Muscle of leg (tissue), 11 donors: ENCODE results near the gene CNTLN. TPM values are rescaled to one million over a fixed set of nuclear protein-coding genes. Genes with fewer than 3 reads are reported as not detected.
"Not testable (repeated sequence)": the region's sequence is repeated elsewhere in the genome, so short reads cannot be mapped to it uniquely, and the experiment has no call there.

Source experiments
- DNase-seq: peaks from one replicate; pipeline ENCODE4 v3.0.0; 2013
- H3K27ac ChIP-seq: one replicate; pipeline ENCODE4 v1.5.1; 2013; ENCODE audit warnings: mild to moderate bottlenecking, low read length, control low read depth
- H3K27me3 ChIP-seq: one replicate; pipeline ENCODE4 v1.6.1; 2013; ENCODE audit warnings: low read length; ENCODE audit not compliant: control insufficient read depth, insufficient read depth
- H3K36me3 ChIP-seq: one replicate; pipeline ENCODE4 v1.6.1; 2013; ENCODE audit warnings: low read length; ENCODE audit not compliant: control insufficient read depth, insufficient read depth
- H3K4me1 ChIP-seq: one replicate; pipeline ENCODE4 v1.6.1; 2013; ENCODE audit warnings: low read length; ENCODE audit not compliant: control insufficient read depth, insufficient read depth
- H3K4me3 ChIP-seq: one replicate; pipeline ENCODE4 v1.5.1; 2013; ENCODE audit warnings: low read length, control low read depth
- H3K9me3 ChIP-seq: replicated peaks from 2 replicates; pipeline ENCODE4 v1.6.1; 2013; ENCODE audit warnings: low read depth, low read length; ENCODE audit not compliant: control insufficient read depth
- whole genome bisulfite sequencing: methylation state at CpG from one replicate; pipeline ENCODE4 v1.1.5; 2013; ENCODE audit warnings: missing lambda C conversion rate; ENCODE audit not compliant: insufficient coverage; 5-methylcytosine and 5-hydroxymethylcytosine counted together
- polyA plus RNA-seq, 8 donors: library from polyadenylated mRNA; unstranded; fragments of 120-200 nt; gene quantifications; one replicate each; pipeline versions ENCODE4 v1.2.1 to v1.2.3, GENCODE V29; 2013; ENCODE audit warnings: inconsistent platforms in 1 of 8, low replicate concordance in 1 of 8; ENCODE audit not compliant: insufficient read length in 8 of 8, insufficient read depth in 1 of 8
- total RNA-seq: library from RNA; stranded (reverse); fragments of 120-200 nt; gene quantifications from one replicate; pipeline ENCODE4 v1.2.4, GENCODE V29; 2013

Gene CNTLN
- total and polyA plus RNA-seq, 9 donors = 7.2 to 13.7 (median 9.4) TPM

DNA sequence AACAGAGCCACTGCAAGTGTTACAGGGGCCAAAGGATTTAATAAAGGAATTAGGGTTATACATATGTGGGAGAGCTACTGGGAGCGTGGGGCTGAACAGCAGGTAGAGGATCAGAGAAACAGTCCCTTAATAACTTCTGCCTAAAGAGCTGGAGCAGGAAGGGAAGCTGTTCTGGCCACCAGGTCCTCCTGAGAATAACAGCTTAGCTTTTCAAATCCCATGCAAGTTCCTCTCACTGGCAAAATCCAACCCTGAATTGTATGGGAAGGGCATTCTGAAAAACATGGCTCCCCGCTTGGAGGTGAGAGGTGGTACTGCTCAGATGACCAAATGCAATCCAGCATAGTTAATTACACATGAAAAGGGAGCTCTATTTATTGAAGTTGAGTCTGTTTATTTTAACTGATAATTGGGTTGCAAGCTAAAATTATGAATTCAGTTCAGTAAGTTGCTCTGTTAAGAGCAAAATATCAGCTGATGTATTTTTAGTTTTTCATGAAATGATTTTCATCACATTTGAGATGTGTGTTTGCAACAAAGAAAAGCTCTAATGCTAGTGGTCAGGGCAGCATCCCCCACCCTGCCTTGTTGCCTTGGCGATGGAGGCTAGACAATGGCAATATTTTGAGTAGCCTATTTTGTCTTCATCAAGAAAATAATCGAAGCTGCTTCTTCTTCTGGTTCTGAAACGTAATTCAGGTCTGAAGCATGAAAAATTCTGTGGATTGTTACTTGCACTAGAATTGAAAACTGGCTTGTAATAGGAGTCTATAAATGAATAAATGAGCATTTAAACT, 385.6 kb downstream of the CNTLN start:
- Histone ChIP-seq H3K36me3 (no peaks in the 10 kb centered on the region), H3K27me3 (no peaks in the 10 kb centered on the region), H3K9me3 (no peaks in the 10 kb centered on the region), H3K4me1 (peaks cover 2% of the 10 kb centered on the region), H3K27ac (no peak overlapping the region), H3K4me3 (no peak overlapping the region)
- WGBS = 83% methylated on average over 1 of the region's 5 CpGs
- no peak for DNase-seq

- H3K27ac ChIP-seq = no peak overlapping the region
- H3K4me3 ChIP-seq = no peak overlapping the region
- no peaks in the 10 kb centered on the region for H3K36me3 ChIP-seq
- no CpG with 5 or more reads among the region's 3 CpGs for WGBS
- no peaks in the 10 kb centered on the region for H3K27me3 ChIP-seq
- H3K4me1 ChIP-seq = peaks cover 2% of the 10 kb centered on the region
- H3K9me3 ChIP-seq = no peaks in the 10 kb centered on the region
- no peak for DNase-seq
Observed at GRCh38 chr9:17521100-17521855, 386.4 kb downstream of the CNTLN start.

DNA sequence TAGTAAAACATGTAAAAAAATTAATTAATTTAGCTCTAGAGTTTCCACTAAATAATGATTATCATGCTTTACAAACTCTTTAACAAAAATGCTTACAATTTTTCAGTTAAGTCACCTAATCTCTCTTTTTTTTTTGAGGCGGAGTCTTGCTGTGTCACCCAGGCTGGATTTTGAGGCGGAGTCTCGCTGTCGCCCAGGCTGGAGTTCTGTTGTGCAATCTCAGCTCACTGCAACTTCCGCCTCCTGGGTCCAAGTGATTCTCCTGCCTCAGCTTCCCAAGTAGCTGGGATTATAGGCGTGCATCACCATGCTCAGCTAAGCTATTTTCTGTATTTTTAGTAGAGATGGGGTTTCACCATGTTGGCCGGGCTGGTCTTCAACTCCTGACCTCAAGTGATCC, 391.9 kb downstream of the CNTLN start:
- H3K27me3 ChIP-seq, H3K4me1 ChIP-seq, H3K4me3 ChIP-seq, DNase-seq, H3K27ac ChIP-seq, H3K36me3 ChIP-seq, H3K9me3 ChIP-seq: not testable (repeated sequence)
- WGBS = 91% methylated on average over 5 of the region's 7 CpGs

GRCh38 chr9:17528859-17529258, 394.0 kb downstream of the CNTLN start:
- Histone ChIP-seq H3K4me3 (no peak overlapping the region), H3K9me3 (no peaks in the 10 kb centered on the region), H3K27ac (no peak overlapping the region), H3K36me3 (no peaks in the 10 kb centered on the region), H3K27me3 (no peaks in the 10 kb centered on the region), H3K4me1 (no peaks in the 10 kb centered on the region)
- DNase-seq = peak; percentile 29

GRCh38 chr9:17531642-17532254, 396.9 kb downstream of the CNTLN start:
- no peaks in the 10 kb centered on the region for H3K27me3 ChIP-seq
- H3K9me3 ChIP-seq = no peaks in the 10 kb centered on the region
- H3K4me3 ChIP-seq = no peak overlapping the region
- H3K27ac ChIP-seq = no peak overlapping the region
- H3K36me3 ChIP-seq = no peaks in the 10 kb centered on the region
- DNase-seq = peak; percentile 64
- 20% methylated on average over 1 of the region's 10 CpGs for WGBS
- no peaks in the 10 kb centered on the region for H3K4me1 ChIP-seq

GRCh38 chr9:17532461-17532860, 397.6 kb downstream of the CNTLN start:
- Histone ChIP-seq H3K4me1 (no peaks in the 10 kb centered on the region), H3K27me3 (no peaks in the 10 kb centered on the region), H3K4me3 (no peak overlapping the region), H3K36me3 (no peaks in the 10 kb centered on the region), H3K27ac (no peak overlapping the region), H3K9me3 (no peaks in the 10 kb centered on the region)
- 81% methylated on average over 4 of the region's 6 CpGs for WGBS
- no peak for DNase-seq

DNA sequence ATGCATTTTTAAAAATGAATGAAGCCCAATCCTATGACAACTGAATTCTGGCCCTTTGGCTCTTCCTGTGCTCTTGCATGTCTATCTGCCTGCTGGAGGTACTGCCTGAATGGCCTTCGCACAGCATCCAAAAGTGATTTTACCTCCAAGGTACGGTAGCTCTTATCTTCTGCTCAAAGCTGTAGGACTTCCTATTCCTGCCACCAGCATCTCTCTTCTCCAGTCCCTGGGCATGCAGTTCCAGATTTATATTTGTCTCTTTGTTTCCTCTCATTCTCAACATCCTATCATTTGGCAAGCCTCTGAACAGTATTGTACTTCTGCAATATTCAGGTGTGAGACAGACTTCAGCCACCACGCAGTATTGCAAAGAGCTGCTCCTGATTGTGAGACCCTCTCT, 400.3 kb downstream of the CNTLN start:
- DNase-seq = no peak
- Histone ChIP-seq H3K27ac (no peak overlapping the region), H3K4me1 (no peaks in the 10 kb centered on the region), H3K27me3 (no peaks in the 10 kb centered on the region), H3K36me3 (no peaks in the 10 kb centered on the region), H3K9me3 (no peaks in the 10 kb centered on the region), H3K4me3 (no peak overlapping the region)
- 96% methylated on average over 3 of the region's 3 CpGs for WGBS

- Histone ChIP-seq H3K9me3 (no peaks in the 10 kb centered on the region), H3K27ac (no peak overlapping the region), H3K4me3 (no peak overlapping the region), H3K4me1 (no peaks in the 10 kb centered on the region), H3K36me3 (no peaks in the 10 kb centered on the region), H3K27me3 (no peaks in the 10 kb centered on the region)
- DNase-seq = no peak
- 100% methylated on average over 1 of the region's 7 CpGs for WGBS
Observed at GRCh38 chr9:17536027-17536426, 401.2 kb downstream of the CNTLN start.

- H3K27ac ChIP-seq = no peak overlapping the region
- no peaks in the 10 kb centered on the region for H3K27me3 ChIP-seq
- no peaks in the 10 kb centered on the region for H3K9me3 ChIP-seq
- DNase-seq = no peak
- no CpG with 5 or more reads among the region's 2 CpGs for WGBS
- H3K36me3 ChIP-seq = no peaks in the 10 kb centered on the region
- H3K4me1 ChIP-seq = no peaks in the 10 kb centered on the region
- no peak overlapping the region for H3K4me3 ChIP-seq
Observed at GRCh38 chr9:17551023-17551422, 416.2 kb downstream of the CNTLN start.
